ENCODE data around the gene TOMM40.
"Not testable (repeated sequence)": the region's sequence is repeated elsewhere in the genome, so short reads cannot be mapped to it uniquely, and the experiment has no call there.

TOMM40 gene

GRCh38 chr19:44890366-44891015 lies 563 bp upstream of the TOMM40 start:
- intact Hi-C loops (cut with DNase I) = loop anchor here (5.0 kb wide), 1 partner anchor 287 kb away; the partner anchor contains the start of genes BLOC1S3 and TRAPPC6A
- DNase-seq = peak in 38 of 42 donors; percentile 98 to 100 (median 100)

- DNase-seq = no peak
- intact Hi-C loops (cut with DNase I) = loop anchor here (5.0 kb wide), 1 partner anchor 284 kb away; the partner anchor contains the start of genes BLOC1S3 and TRAPPC6A
Observed at GRCh38 chr19:44892932-44893331, 1.9 kb downstream of the TOMM40 start.

- intact Hi-C loops (cut with DNase I) = loop anchor here (5.0 kb wide), 1 partner anchor 284 kb away; the partner anchor contains the start of genes BLOC1S3 and TRAPPC6A
- DNase-seq = no peak
Observed at GRCh38 chr19:44893332-44894051, 2.4 kb downstream of the TOMM40 start.

- intact Hi-C loops (cut with DNase I) = loop anchor here (5.0 kb wide), 1 partner anchor 283 kb away; the partner anchor contains the start of genes BLOC1S3 and TRAPPC6A
- no peak for DNase-seq
Observed at GRCh38 chr19:44894052-44894400, 3.0 kb downstream of the TOMM40 start.

- intact Hi-C loops (cut with DNase I) = loop anchor here (5.0 kb wide), 1 partner anchor 282 kb away; the partner anchor contains the start of genes BLOC1S3 and TRAPPC6A
- no peak for DNase-seq
Observed at GRCh38 chr19:44894946-44895345, 3.9 kb downstream of the TOMM40 start.

- intact Hi-C loops (cut with DNase I) = no loop called here
- no peak for DNase-seq
Observed at GRCh38 chr19:44897835-44898234, 6.8 kb downstream of the TOMM40 start.

- DNase-seq = no peak
- intact Hi-C loops (cut with DNase I) = loop anchor here (5.0 to 10.0 kb wide), 2 partner anchors 52 to 154 kb away; no protein-coding TSS in a partner anchor
Observed at GRCh38 chr19:44900328-44901244, 9.5 kb downstream of the TOMM40 start.

GRCh38 chr19:44903216-44903601 lies 12.2 kb downstream of the TOMM40 start:
- no peak for DNase-seq
- intact Hi-C loops (cut with DNase I) = loop anchor here (5.0 to 10.0 kb wide), 2 partner anchors 49 to 152 kb away; no protein-coding TSS in a partner anchor

- DNase-seq = peak; percentile 51 to 94 (median 84)
- intact Hi-C loops (cut with DNase I) = loop anchor here (5.0 to 10.0 kb wide), 2 partner anchors 48 to 151 kb away; no protein-coding TSS in a partner anchor
Observed at GRCh38 chr19:44903602-44904425, 12.8 kb downstream of the TOMM40 start.

GRCh38 chr19:44904426-44904994 lies 13.5 kb downstream of the TOMM40 start:
- intact Hi-C loops (cut with DNase I) = loop anchor here (5.0 to 10.0 kb wide), 2 partner anchors 48 to 150 kb away; no protein-coding TSS in a partner anchor
- DNase-seq = no peak

GRCh38 chr19:44905437-44906160 lies 14.5 kb downstream of the TOMM40 start, which contains the start of gene APOE:
TSS of gene APOE (plus strand) at chr19:44905796. CDS start at chr19:44906625, 829 bp downstream.
- DNase-seq = peak; percentile 22 to 85 (median 59)
- intact Hi-C loops (cut with DNase I) = loop anchor here (10.0 kb wide), 1 partner anchor 149 kb away; no protein-coding TSS in a partner anchor

- intact Hi-C loops (cut with DNase I) = loop anchor here (10.0 kb wide), 1 partner anchor 147 kb away; no protein-coding TSS in a partner anchor
- no peak for DNase-seq
Observed at GRCh38 chr19:44907613-44908012, 16.6 kb downstream of the TOMM40 start.

GRCh38 chr19:44908074-44908835 lies 17.2 kb downstream of the TOMM40 start:
- intact Hi-C loops (cut with DNase I) = loop anchor here (10.0 kb wide), 1 partner anchor 147 kb away; no protein-coding TSS in a partner anchor
- DNase-seq = no peak

- no peak for DNase-seq
- intact Hi-C loops (cut with DNase I) = loop anchor here (10.0 kb wide), 1 partner anchor 146 kb away; no protein-coding TSS in a partner anchor
Observed at GRCh38 chr19:44908836-44909261, 17.8 kb downstream of the TOMM40 start.

- intact Hi-C loops (cut with DNase I) = loop anchor here (10.0 kb wide), 1 partner anchor 145 kb away; no protein-coding TSS in a partner anchor
Observed at GRCh38 chr19:44909775-44910174, 18.7 kb downstream of the TOMM40 start.

GRCh38 chr19:44911896-44912295 lies 20.8 kb downstream of the TOMM40 start:
- intact Hi-C loops (cut with DNase I); DNase-seq: not testable (repeated sequence)

More at GRCh38 chr19:44909775-44910174, 18.7 kb downstream of the TOMM40 start:
- DNase-seq = no peak

All from head of caudate nucleus (tissue), 42 donors.